ENCODE data around the gene USP33. TPM values are rescaled to one million over a fixed set of nuclear protein-coding genes. Genes with fewer than 3 reads are reported as not detected.

USP33 gene
- polyA plus RNA-seq, 1 of the 3 experiments (the other 2 are of a cell fraction) = 26.3 TPM

DNA sequence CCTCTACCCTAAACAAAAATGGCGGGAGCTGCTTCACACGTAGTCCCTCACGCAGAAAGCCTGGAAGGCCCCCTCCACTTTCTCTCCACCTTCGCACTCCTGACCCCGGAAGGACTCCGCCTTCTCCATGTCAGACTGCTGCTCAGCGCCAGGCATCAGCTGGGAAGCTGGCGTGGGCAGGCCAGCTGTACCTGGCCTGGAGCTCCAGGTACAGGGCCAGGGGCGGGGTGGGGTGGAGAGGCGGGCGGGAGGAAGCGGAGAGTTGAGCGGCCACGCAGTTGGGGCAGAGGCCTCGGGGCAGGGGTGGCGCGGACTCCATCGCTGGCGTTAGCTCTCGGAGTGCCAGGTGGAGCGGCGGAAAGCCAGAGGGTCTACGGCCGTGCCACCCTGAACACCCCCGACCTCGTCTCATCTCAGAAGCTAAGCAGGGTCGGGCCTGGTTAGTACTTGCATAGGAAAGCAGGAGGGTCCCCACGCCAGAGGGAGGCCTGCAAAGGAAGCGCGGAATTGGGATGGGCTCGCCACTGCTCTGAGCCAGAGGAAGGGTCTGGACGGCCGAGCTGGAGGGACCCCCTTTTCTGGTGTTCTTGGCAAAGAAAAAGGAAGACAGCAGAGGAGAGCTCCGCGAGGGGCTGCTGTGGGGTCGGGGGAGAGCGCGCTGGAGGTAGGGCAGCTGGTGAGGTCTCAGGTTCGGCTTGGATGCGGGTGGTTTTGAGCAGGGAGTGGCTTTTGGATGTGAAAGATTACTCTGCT lies 20.1 kb upstream of the USP33 start, which contains the start of gene MIGA1:
TSS of gene MIGA1 (plus strand) at position 121 of the 753 bp plus-strand sequence. CDS start 3,604 bp downstream, outside the sequence.
- H3K27ac ChIP-seq (ENCODE audit: low read depth in 2 of 2, low read length in 1 of 2) = peak within 1 kb of the TSS; percentile 41 to 71; a peak in 3 of 4 replicates
- no peaks in the 10 kb centered on the region for H3K9me2 ChIP-seq
- POLR2A ChIA-PET = interaction anchor here (0.6 to 1.5 kb wide), 6 partner anchors 15 to 1165 kb away, joined by 3 to 8 read pairs (median 6); partner anchors contain the start of genes DNAJB4, FUBP1 and ZZZ3
- H3K4me3 ChIP-seq (ENCODE audit: low read depth in 2 of 2, low read length in 1 of 2) = peak within 1 kb of the TSS; percentile 85 to 88
- H3K9me3 ChIP-seq = no peaks in the 10 kb centered on the region
- peak within 1 kb of the TSS; percentile 70 for H3K9ac ChIP-seq
- H3K36me3 ChIP-seq (replicated peaks in 1 of 2; ENCODE audit: control insufficient read depth in 1 of 2, insufficient read depth in 2 of 2, low read length in 1 of 2) = peaks cover 16% of the 10 kb centered on the region in 2 experiments
- no peaks in the 10 kb centered on the region for H3K27me3 ChIP-seq (ENCODE audit: insufficient read depth)
- peaks cover 4% of the 10 kb centered on the region; the same call in 1 of the 2 replicates for H4K20me1 ChIP-seq (ENCODE audit: insufficient read depth)
- WGBS (ENCODE audit: low lambda C conversion rate) = 1% methylated on average over 28 of the region's 40 CpGs
- peak within 1 kb of the TSS; percentile 99 for H2AFZ ChIP-seq (ENCODE audit: low read depth)
- H3K4me1 ChIP-seq (ENCODE audit: control insufficient read depth in 1 of 2, insufficient read depth in 2 of 2, low read depth in 1 of 2, low read length in 1 of 2) = peaks cover 3 to 14% of the 10 kb centered on the region in 2 experiments; a peak in 3 of 4 replicates
- no peaks in the 10 kb centered on the region for H3F3A ChIP-seq (replicated peaks; ENCODE audit: insufficient read depth)
- peaks cover 56% of the 10 kb centered on the region for H3K79me2 ChIP-seq (ENCODE audit: insufficient read depth)
- CTCF ChIA-PET = interaction anchor here (1.0 to 1.1 kb wide), 3 partner anchors 28 to 120 kb away, joined by 3 to 6 read pairs (median 3); partner anchors contain the start of gene ZZZ3
- peak within 1 kb of the TSS; percentile 78 for H3K4me2 ChIP-seq
- DNase-seq = peak; percentile 91
- TF ChIP-seq FOSL2 (IDR thresholded peaks at IDR 0.05; ENCODE audit: borderline replicate concordance, low read depth) (no peak), ELF1 (IDR thresholded peaks at IDR 0.05) (peak; percentile 66), CHD2 (IDR thresholded peaks at IDR 0.05; ENCODE audit: low read length, partially characterized antibody) (peak; percentile 94), MEF2A (IDR thresholded peaks at IDR 0.05; ENCODE audit: borderline replicate concordance, low read depth) (no peak), TEAD4 (IDR thresholded peaks at IDR 0.05; ENCODE audit: borderline replicate concordance, insufficient read depth) (no peak), FOXM1 (IDR thresholded peaks at IDR 0.05; ENCODE audit: low read depth) (no peak), TAF1 (IDR thresholded peaks at IDR 0.05; ENCODE audit: borderline replicate concordance, low read depth, low read length) (no peak; the same call in 1 of the 2 replicates), RXRA (IDR thresholded peaks at IDR 0.05; ENCODE audit: borderline replicate concordance, low read depth) (no peak), RFX5 (IDR thresholded peaks at IDR 0.05; ENCODE audit: low read length) (no peak), GATA2 (CRISPR knock-in tag; IDR thresholded peaks at IDR 0.05) (no peak), EP300 (IDR thresholded peaks at IDR 0.05; ENCODE audit: borderline replicate concordance in 1 of 2, low read depth in 1 of 2, low read length in 1 of 2) (no peak), SMC3 (IDR thresholded peaks at IDR 0.05; ENCODE audit: low read depth, low read length) (no peak), POLR2AphosphoS5 (IDR thresholded peaks at IDR 0.05; ENCODE audit: low read depth, low read length) (peak; percentile 74), NFIC (IDR thresholded peaks at IDR 0.05; ENCODE audit: borderline replicate concordance) (no peak), SIN3A (IDR thresholded peaks at IDR 0.05; ENCODE audit: borderline replicate concordance, low read depth, low read length) (peak; percentile 95)
- TF ChIP-seq, protein P1, sequence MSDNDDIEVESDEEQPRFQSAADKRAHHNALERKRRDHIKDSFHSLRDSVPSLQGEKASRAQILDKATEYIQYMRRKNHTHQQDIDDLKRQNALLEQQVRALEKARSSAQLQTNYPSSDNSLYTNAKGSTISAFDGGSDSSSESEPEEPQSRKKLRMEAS (IDR thresholded peaks at IDR 0.05; ENCODE audit: low read depth) = peak; percentile 68
- TF ChIP-seq, protein P2, sequence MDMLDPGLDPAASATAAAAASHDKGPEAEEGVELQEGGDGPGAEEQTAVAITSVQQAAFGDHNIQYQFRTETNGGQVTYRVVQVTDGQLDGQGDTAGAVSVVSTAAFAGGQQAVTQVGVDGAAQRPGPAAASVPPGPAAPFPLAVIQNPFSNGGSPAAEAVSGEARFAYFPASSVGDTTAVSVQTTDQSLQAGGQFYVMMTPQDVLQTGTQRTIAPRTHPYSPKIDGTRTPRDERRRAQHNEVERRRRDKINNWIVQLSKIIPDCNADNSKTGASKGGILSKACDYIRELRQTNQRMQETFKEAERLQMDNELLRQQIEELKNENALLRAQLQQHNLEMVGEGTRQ (IDR thresholded peaks at IDR 0.05; ENCODE audit: borderline replicate concordance, low read depth, low read length) = no peak
- TF ChIP-seq, protein P3, sequence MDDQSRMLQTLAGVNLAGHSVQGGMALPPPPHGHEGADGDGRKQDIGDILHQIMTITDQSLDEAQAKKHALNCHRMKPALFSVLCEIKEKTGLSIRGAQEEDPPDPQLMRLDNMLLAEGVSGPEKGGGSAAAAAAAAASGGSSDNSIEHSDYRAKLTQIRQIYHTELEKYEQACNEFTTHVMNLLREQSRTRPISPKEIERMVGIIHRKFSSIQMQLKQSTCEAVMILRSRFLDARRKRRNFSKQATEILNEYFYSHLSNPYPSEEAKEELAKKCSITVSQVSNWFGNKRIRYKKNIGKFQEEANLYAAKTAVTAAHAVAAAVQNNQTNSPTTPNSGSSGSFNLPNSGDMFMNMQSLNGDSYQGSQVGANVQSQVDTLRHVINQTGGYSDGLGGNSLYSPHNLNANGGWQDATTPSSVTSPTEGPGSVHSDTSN (IDR thresholded peaks at IDR 0.05) = no peak
- TF ChIP-seq, protein P4, sequence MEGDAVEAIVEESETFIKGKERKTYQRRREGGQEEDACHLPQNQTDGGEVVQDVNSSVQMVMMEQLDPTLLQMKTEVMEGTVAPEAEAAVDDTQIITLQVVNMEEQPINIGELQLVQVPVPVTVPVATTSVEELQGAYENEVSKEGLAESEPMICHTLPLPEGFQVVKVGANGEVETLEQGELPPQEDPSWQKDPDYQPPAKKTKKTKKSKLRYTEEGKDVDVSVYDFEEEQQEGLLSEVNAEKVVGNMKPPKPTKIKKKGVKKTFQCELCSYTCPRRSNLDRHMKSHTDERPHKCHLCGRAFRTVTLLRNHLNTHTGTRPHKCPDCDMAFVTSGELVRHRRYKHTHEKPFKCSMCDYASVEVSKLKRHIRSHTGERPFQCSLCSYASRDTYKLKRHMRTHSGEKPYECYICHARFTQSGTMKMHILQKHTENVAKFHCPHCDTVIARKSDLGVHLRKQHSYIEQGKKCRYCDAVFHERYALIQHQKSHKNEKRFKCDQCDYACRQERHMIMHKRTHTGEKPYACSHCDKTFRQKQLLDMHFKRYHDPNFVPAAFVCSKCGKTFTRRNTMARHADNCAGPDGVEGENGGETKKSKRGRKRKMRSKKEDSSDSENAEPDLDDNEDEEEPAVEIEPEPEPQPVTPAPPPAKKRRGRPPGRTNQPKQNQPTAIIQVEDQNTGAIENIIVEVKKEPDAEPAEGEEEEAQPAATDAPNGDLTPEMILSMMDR (IDR thresholded peaks at IDR 0.05) = no peak
- TF ChIP-seq, protein P5, sequence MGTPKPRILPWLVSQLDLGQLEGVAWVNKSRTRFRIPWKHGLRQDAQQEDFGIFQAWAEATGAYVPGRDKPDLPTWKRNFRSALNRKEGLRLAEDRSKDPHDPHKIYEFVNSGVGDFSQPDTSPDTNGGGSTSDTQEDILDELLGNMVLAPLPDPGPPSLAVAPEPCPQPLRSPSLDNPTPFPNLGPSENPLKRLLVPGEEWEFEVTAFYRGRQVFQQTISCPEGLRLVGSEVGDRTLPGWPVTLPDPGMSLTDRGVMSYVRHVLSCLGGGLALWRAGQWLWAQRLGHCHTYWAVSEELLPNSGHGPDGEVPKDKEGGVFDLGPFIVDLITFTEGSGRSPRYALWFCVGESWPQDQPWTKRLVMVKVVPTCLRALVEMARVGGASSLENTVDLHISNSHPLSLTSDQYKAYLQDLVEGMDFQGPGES (IDR thresholded peaks at IDR 0.05; ENCODE audit: low read depth, low read length) = no peak
- TF ChIP-seq, protein P6, sequence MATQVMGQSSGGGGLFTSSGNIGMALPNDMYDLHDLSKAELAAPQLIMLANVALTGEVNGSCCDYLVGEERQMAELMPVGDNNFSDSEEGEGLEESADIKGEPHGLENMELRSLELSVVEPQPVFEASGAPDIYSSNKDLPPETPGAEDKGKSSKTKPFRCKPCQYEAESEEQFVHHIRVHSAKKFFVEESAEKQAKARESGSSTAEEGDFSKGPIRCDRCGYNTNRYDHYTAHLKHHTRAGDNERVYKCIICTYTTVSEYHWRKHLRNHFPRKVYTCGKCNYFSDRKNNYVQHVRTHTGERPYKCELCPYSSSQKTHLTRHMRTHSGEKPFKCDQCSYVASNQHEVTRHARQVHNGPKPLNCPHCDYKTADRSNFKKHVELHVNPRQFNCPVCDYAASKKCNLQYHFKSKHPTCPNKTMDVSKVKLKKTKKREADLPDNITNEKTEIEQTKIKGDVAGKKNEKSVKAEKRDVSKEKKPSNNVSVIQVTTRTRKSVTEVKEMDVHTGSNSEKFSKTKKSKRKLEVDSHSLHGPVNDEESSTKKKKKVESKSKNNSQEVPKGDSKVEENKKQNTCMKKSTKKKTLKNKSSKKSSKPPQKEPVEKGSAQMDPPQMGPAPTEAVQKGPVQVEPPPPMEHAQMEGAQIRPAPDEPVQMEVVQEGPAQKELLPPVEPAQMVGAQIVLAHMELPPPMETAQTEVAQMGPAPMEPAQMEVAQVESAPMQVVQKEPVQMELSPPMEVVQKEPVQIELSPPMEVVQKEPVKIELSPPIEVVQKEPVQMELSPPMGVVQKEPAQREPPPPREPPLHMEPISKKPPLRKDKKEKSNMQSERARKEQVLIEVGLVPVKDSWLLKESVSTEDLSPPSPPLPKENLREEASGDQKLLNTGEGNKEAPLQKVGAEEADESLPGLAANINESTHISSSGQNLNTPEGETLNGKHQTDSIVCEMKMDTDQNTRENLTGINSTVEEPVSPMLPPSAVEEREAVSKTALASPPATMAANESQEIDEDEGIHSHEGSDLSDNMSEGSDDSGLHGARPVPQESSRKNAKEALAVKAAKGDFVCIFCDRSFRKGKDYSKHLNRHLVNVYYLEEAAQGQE (IDR thresholded peaks at IDR 0.05; ENCODE audit: low read depth, low read length) = no peak

Data from SK-N-SH (cell line).